Fibroblast of mammary gland (primary cell): Measurements from ENCODE around the gene IMP3.
A peak's percentile ranks its signal among the peaks of the same experiment; 100 is the strongest.

Experiments used
- DNase-seq: peaks from one replicate; pipeline ENCODE4 v3.0.0-alpha.2; 2010; ENCODE audit warnings: low read depth
- H3K4me3 ChIP-seq: 2 replicates; pipeline ENCODE4 v1.5.1; 2011; ENCODE audit warnings: low read depth, mild to moderate bottlenecking, low read length, moderate library complexity; ENCODE audit not compliant: control insufficient read depth
- TF ChIP-seq, protein P1 (sequence below): conservative IDR thresholded peaks from 2 replicates; pipeline ENCODE4 v1.5.1; 2011; ENCODE audit warnings: low read depth, low read length, inconsistent platforms; ENCODE audit not compliant: control insufficient read depth, insufficient read depth

The IMP3 gene

DNA sequence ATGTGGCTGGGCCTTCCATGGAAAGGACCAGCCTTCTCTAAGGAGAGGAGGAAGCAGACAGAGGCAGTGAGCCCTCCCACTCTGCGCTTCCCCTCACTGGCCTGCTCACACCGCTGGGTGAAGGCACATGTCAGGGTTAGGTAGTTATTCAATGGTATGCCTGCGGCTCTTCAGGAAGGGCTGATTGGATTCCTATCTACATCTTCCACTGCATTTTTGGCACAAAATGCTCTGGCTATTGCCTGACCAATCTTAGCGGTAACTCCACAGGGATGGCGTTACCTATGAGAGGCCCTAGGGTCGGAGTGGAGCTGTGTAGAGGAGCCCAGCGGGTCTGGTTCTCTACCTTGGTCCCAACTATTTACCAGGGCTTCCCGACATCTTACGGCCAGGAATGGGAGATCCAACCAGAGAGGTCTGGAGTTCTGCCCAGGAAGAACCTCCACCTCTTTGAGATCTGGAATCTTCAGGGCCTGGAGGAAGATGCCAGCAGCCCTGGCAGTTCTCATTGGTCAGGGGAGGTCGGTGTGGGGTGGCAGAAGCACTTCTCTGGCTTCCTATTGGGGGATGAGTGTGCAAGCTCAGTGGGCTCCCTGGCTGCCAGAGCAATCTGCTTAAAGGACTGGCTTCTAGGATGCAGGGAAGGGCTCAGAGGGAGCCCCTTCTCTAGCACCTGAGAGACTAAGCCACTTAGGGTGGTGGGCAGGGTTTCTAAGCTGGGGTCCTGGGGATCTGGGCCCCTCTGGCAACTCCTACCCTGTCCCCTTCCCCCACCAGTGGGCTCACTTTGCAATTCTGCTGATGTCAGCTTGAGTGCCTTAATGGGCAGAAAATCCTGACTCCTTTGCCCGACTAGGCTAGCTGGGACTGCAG, 31.9 kb upstream of the IMP3 start:
- TF ChIP-seq, protein P1, sequence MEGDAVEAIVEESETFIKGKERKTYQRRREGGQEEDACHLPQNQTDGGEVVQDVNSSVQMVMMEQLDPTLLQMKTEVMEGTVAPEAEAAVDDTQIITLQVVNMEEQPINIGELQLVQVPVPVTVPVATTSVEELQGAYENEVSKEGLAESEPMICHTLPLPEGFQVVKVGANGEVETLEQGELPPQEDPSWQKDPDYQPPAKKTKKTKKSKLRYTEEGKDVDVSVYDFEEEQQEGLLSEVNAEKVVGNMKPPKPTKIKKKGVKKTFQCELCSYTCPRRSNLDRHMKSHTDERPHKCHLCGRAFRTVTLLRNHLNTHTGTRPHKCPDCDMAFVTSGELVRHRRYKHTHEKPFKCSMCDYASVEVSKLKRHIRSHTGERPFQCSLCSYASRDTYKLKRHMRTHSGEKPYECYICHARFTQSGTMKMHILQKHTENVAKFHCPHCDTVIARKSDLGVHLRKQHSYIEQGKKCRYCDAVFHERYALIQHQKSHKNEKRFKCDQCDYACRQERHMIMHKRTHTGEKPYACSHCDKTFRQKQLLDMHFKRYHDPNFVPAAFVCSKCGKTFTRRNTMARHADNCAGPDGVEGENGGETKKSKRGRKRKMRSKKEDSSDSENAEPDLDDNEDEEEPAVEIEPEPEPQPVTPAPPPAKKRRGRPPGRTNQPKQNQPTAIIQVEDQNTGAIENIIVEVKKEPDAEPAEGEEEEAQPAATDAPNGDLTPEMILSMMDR = no peak
- DNase-seq = no peak
- H3K4me3 ChIP-seq = no peak overlapping the region

DNA sequence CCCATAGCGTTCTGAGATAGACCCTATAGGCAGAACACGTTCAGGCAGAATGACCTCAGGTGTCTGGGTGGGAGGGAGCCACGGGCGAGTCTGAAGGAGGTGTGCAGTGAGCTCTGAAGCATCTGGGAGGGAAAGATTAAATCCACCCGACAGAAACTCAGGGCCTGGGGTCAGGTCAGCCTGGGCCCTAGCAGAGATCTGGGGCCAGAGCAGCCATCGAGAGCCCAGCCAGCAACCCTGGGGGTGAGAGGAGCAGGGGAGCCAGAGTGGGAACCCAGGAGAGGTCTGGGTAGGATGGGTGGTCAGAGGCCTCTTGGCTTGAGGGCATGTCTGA, 29.8 kb upstream of the IMP3 start:
- no peak for DNase-seq

DNA sequence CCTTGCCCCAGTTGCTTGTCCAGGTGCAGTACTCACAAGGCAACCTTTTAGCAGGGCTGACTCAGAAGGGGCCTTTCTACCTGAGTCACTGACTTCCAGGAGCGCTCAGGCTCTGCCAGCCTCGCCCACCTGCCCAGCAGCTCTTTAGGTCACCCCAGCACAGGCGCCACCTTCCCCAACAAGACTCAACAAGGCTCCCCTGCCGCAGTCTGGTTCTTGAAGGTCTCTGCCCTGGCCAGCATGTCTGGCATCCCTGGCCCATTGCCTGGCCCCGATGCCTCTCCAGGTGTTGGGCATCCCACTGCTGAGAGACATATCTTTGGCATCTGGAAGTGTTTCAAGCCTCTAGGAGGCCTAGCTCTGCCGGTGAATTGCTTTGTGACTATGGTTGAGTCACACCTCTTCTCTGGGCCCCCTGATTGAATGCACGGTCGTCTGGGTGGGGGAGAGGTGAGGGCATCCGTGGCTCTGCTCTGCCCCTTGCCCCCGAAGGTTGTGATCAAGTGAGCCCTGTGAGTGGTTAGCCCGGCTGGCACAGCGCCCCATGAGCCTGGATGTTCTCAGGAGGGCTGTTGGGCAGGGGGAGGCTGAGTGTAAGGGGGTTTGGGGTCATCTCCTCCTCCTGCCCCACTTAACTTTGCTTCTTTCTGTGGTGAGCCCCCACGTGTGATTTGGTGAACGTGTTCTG, 29.3 kb upstream of the IMP3 start:
- H3K4me3 ChIP-seq = no peak overlapping the region
- no peak for DNase-seq
- TF ChIP-seq, protein P1 = no peak

More for the DNA sequence above, 29.8 kb upstream of the IMP3 start:
- TF ChIP-seq, protein P1 = no peak
- no peak overlapping the region for H3K4me3 ChIP-seq

DNA sequence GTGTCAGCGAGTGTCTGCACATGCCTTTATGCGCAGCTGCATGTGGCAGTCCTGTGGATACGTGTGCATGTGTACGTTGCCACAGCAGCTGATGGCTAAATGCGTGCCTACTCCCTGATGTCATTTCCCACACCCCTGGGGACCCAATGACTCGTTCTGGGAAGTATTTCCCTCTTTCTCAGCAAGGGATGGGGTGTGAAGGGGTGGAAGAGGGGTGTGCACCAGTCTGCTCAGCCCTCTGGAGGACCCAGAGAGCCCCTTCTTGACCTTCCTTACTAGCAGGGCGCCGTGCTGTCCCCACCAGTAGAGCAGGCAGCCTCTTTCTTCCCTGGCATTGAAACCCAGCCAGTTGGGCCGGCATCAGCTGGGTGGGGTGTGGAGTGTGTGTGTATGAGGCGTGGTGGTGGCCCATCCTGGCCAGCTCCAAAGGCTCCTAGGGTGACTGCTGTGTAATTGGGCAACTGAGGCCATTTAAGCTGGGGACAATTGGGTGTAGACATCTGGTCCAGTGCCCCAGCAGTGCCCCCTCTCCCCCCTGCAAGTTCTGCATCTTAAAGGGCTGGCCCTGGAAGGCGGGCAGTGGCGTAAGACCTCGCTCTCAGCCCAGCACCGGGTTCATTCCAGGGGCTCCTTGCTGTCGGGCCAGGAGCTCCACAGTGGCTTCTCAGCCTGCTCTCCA, 26.9 kb upstream of the IMP3 start:
- DNase-seq = peak; percentile 99
- no peak overlapping the region for H3K4me3 ChIP-seq
- TF ChIP-seq, protein P1 = no peak

DNA sequence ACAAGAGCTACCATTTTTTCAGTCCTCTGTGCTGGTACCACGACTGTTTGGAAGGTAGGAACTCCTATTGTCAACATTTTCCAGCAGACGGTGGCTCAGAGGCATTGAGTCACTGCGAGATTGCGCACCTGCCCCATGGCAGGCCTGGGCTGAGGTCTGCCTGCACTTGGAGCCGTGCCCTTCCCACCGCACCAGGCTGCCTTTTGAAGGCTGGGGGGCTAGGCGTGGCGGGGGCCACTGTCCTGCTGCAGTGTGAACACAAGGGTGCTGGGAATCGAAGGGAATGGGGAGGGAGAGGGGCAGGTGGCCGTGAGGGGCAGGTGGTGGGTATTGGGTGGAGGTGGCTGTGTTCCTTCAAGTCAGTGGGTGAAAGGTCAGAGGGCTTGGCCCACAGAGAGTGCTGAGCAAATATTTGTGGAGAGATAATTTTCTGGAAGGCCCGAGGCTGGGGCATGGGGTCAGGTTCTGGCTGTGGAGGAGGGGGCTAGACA, 24.0 kb upstream of the IMP3 start:
- no peak for DNase-seq

More for the DNA sequence above, 24.0 kb upstream of the IMP3 start:
- H3K4me3 ChIP-seq = no peak overlapping the region
- TF ChIP-seq, protein P1 = no peak
